ENCODE results near the gene LHFPL2.

LHFPL2 gene

DNA sequence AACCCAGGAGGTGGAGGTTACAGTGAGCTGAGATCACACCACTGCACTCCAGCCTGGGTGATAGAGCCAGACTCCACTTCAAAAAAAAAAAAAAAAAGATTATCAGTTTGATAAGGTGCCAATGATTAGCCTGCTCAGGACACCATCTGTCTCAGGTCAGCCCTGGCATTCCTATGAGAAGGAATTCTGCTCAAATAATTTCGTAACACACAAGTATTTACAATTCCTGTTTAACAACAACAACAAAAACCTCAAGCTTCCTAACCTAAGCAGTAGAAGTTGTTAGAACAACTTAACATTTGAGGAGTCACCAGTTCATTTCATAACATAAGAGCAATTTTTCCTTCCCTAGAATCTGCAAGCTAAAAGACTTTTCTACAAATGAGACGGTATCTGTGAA lies 85.0 kb downstream of the LHFPL2 start:
- no peak for DNase-seq

DNA sequence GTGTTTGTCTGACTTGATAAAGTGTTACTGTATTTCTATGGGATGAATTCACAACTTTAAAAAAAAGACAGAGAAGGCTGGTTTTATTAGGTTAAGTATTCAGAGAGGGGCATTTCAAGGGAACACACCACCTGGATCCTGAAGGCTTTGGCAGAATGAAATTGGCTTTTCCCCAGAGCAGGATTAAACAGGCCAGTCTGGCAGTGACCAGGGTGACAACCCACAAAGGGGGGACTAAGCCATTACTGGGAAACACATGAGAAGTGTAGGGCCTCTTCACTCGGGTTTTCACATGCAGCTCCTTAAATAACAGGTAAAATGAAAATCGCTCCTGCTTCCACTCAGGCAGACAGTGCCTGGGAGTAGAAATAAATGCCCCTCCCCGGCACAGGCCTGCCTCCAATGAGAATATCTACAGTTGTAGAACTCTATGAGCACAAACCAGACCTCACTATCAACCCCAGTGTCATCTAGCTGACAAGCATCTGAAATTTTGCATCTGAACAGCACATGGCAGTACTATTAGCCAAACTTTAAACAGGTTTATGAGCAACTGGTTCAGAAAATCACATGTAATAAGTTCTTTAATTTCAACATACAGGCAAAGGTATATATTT lies 85.8 kb downstream of the LHFPL2 start:
- no peak for DNase-seq

DNA sequence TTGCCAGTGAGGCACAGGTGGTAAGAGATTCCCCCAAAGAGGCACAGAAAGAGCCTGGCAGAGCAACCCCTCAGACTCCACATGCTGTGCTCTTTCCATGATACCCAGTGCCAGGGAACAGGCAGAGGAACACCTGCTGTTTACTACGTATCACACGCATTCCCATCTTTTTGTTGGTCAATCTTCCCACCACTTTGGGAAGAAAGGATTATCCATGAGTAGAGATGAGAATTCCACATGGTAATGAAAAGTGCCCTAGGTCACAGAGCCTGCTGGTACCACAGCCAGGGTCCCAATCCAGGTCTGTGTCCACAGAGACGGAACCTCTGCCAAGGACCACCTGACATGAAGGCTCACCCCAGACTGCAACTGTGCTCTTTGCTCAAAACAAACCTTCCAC lies 86.6 kb downstream of the LHFPL2 start:
- DNase-seq = no peak

DNA sequence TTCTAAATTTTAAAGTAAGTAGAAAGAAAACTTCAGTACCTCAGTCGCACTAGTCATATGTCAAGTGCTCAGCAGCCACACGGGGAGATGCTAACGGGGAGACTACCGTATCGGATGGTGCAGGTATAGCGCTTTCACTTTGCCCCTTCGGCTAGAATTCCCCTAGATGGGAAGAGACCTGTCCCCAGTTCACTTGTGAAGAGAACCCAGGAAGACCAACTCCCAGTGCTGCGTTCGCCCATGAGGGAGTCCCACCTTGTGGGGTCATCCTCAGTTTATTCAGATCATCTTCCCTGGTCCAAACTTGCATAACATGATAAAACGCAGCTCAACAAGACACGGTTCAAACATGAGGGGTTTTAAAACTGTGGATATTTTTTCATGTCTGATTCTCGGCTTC lies 87.3 kb downstream of the LHFPL2 start:
- DNase-seq = no peak

DNA sequence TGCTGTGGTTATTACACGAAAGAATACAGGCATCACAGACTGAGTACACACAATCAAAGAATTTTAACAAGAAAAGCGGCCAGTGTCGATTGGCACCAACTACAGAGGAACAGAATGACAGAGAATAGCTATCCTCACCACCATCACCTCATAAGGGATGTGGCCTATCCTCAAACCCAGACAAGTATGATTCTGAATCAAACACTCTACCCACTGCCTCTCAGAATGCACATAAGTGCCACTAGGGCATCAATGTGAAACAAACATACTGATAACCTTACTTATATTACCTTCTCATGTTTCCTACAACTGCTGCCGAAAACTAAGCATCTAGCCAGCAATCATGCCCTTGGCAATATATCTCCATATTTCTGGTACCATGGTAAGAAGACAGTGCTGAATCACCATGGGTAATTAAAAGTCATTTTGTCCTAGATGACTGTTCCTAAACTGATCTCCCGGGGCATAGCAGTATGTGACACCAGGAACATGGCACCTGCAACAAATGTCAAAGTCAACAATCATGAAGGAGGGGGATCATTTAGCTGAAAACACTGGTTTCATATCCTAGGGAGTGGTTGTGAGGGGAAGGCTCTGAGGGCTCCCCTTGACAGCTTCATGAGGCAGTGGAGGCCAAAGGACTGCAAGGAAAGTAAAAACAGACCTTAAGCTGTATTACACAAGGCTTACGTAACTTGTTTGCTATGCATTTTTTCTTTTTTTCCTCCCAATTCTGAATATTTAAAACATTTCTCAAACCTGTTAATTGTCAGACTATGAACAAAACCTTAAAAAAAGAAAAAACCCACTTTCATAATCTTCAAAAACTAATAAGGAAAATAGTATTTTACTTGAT lies 88.3 kb downstream of the LHFPL2 start:
- no peak for DNase-seq

DNA sequence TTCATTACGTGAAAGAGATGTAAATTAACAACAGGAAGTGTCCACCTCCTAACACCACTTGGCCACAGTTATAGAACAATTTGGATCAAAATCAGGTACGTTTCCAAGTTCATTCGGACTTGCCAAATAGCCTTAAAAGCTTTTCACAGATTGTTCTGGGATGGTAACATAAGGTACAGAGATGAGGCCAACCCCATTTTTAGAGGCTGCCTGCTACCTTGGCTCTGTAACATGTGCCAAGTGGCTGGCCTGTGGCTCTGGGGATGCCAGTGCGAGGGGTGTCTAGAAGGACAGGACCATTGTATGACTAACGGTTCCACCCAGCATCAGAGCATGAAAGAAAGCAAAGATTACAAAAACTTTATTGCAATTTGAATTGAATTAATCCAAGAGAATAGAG lies 91.0 kb downstream of the LHFPL2 start:
- DNase-seq = no peak

DNA sequence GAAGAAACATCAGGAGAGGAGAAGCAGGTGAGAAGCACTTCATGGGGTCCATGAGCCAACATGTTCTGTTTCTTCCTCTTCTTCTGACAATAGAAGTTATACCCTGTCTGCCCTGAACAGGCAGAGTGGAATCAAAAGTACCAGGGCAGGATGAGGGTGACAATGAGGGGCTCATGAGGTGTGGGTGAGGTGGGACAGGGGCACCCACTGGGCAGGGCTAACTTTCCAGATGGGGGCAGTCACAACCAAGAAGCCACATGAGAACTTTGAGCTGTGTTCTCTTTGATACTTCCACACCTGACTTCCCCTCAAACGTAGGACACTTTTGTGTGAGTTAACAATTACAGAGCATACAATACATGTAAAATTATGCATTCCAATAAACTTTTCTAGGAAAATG lies 92.7 kb downstream of the LHFPL2 start:
- no peak for DNase-seq

DNA sequence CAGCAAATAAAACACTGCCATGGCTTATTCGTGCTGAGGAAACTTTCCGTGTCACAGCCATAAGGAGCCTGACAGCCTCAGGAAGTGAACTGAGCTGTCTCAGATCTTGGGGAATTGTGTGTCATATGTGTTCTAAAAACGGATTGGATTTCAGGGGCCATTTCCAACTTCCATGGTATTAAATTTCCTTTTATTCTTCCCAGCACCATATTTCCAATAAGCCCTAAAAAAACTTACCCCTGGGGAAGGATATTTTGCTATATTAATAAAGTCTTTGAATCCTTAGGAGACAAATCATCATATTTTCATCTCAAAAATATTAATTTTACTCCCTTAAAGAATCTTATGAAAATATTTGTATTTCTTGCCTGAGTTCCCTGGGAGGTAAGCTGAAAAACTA lies 93.9 kb downstream of the LHFPL2 start:
- no peak for DNase-seq

DNA sequence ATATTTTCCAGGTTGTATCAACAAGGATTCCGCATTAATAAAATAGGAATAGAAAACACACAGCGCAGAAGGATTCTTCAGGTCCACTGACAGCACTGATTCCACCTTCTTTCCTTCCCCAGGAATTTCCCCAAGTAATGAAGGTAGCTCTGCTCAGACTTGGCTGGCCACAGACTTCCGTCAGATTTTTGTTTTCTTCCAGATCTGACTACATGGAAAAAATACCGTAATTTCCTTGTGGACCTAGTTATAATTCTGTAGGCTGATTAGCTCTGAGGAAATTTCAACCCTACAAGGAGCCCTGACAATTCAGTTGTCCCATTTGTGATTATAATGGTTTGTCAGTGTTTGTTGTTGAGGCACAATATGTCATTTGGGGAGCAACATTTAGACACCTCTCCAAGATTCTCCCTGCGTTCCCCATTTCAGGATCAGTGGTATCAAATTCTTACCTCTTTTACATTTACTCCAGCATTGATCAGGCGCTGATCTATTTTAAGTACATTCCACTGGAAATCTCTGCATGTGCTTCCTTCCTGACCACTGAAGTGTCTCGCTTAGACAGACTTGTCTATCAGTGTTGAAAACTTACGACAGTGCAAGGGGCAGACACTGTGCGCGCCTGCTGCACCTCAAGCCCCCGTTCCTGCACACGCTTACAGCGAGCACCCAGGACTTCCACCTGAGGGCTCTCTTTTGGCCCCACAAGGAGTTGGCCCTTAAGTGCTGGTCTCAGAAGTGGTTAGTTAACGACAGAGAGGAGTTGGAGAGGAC lies 94.8 kb downstream of the LHFPL2 start:
- no peak for DNase-seq

DNA sequence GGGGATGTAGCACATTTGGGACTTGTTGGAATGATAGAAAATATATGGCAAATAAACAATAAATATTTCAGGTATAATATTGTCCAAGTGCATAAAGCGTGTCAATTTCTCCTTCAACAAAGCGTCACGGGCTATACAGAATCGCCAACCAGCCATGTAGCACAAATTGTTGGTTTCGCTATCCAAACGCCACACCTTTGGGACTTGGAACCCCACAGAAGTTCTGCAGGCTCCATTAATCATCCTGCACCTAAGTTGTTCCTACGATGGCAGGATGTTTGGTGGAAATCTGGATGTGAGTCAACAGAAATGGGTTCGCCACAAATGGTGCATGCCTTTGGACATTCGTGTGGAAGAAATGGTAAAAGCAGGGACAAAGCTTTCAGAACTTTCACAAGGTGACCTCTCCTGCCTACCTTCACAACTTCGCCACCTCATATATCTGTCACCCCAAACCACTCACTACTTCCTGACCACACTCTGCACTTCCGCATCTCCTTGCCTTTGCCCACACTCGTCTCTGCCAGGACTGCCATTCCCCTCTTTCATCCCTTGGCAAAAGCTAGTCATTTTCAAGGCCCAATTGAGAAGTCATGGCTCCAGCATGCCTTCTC lies 95.7 kb downstream of the LHFPL2 start:
- DNase-seq = no peak

DNA sequence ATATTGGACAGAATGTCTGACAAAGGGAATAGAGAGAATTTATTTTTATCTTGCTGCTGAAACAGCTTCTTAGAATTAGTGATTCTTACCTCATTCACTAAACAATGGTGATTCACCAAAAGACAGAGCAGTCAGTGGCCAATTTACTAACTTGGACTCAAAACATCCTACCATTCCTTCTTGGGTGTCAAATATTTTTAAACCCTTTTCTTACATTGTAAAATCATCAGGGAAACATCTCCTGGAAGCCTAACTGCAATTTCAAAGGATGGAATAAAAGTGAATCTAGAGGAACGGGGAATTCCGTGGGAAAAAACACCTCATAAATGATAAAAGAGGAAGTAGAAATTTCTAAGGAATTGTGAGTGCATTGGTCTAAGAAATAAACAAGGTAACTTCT lies 97.7 kb downstream of the LHFPL2 start:
- DNase-seq = no peak

DNA sequence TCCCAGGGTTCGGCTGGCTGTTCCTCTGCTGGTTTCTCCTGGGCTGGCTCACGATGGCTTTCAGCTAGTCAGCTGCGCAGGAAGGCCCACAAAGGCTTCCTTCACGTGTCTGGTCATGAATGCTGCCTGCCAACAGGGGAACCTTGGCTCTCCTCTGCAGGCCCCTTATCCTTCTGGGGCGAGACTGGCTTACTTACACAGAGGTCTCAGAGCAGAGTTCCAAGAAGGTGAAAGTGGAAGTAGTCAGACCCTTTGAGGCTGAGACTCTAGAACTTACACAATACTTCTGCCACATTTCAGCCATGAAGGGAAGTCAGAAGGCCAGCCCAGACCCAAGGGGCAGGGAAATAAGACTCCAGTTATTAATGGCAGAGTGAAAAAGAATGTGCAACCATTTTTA lies 99.5 kb downstream of the LHFPL2 start:
- DNase-seq = no peak

DNA sequence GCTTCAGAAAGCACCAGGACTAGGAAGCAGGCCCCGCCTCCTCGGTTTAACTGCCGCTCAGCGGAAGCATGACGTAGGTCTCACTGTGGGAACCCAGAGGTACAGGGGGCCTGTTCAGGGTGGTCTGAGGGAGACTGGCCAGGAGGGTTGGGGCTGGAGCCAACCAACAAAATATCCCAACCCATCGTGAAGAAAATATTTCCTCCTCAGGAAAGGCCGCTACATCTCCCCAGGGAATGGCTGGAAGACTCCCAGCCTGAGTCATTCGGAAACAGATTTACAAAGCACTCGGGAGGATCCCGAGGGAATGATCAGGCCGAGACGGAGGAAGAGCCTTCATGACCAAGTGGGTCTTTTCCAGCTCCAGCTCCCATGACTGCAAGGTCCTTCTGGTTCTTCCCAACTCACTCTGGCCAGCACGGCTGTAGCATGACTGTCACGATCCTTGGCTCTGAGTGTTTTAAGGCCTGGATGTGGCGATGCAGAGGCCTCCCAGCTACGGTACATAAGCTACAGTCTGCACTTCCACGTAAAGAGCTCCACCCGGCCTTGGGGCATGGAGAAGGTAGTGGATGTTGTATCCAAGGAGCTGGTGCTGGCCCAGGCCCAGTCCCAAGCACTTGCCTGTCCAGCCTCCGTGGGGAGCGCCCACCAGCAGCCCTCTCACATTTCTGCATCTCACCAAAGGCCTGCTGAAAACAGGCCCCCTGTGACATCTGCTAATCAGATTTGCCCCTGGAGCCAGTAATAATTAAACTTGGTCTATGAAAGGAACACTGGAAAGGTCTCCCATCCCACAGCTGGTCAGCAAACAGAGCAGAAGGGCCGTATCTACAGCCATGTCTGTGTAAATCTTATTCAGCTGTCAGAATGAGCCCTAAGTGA lies 100.6 kb downstream of the LHFPL2 start:
- no peak for DNase-seq

DNA sequence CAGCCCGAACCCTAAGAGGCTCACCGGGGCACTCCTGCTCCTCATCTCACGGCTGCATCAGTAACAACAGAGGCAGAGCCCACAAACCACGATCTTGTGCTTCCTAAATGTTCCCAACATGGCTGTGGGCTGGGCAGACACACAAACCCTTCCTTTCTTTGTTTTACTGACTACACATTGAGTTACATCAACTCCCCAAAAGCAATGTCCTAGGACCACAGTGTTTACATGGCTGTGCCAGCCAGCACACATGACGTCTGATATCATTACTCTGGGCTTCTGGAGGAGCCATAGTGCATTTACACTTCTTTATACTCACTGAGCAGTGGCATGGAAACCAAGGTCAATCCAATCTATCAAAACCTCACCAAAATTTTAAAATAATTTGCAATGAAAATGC lies 101.4 kb downstream of the LHFPL2 start:
- no peak for DNase-seq

DNA sequence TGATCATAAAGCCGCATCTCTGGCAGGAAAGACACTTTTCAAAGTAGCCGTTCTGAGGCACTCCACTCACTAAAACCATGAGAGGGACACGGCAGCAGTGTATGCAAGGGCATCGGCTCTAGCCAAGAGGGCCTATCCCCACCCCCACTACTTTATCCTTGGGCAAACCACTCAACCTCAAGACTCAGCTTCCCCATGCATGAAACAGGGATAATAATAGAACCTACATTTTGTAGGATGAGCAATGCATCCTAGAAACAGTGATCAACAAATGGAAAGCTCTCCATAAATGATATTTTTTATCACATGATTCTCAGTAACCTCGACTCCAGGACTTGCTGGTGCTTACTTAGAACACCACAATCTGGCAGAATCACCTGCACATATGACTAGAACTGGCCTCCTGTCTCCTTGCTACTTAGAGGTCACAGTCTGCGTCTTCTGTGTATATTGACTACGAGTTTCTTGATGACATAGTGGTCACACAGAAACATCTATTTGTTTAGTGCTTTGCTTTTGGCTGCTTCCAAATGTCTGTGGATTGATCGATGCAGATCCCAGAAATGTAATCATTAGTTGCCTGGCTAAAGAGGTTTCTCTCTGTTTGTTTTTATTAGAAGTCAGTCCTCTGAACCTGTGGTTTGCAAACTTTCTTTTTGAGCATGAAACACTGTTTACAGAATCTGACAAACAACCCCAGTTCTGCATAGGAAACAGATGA lies 102.1 kb downstream of the LHFPL2 start:
- no peak for DNase-seq

DNA sequence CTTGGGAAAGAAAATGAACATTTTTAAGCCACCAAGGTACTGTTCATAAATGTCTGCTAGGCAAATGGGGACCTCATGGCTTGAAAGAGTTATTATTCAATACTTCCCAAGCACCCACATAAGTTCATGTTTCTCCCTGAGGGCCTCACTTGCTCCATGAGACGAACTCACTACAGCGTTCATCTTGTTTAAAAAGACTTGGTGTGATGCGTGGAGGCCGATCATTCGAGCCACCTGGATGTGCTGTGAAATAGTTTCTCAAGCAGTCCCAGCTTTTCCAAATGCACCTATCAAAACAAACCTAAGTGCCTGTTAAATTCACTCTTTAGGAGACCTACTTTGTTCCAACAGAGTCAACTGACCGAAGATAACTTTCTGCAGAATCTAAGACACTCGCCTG lies 103.2 kb downstream of the LHFPL2 start:
- no peak for DNase-seq

DNA sequence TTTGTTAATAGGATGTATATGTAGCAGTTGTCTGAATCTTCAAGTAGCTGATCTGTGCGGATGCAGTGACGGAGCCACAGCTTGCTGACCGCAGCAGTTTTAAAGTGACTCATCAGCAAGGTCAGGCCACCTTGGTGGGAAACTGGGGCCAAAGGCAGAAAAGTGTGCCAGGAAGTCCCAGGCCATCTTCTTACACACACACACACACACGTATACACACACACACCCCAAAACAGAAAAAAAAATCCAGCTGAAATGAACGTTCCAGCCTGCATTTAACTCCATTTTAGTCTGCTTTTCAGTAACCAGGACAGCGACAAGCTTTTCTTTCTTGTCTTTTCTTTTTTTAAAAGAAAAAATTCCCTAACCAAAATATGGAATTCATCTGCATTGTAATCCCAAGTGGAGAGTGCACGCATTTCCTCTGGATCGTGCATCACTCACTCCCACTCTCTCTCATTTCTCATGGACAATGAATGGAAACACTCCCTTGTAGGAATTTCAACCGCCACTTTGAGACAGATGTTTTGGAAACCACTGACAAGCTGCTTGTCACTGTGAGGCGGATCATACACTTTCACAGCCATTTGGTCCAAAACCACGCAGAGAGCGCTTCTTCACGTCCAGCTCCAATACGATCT lies 103.9 kb downstream of the LHFPL2 start:
- no peak for DNase-seq

DNA sequence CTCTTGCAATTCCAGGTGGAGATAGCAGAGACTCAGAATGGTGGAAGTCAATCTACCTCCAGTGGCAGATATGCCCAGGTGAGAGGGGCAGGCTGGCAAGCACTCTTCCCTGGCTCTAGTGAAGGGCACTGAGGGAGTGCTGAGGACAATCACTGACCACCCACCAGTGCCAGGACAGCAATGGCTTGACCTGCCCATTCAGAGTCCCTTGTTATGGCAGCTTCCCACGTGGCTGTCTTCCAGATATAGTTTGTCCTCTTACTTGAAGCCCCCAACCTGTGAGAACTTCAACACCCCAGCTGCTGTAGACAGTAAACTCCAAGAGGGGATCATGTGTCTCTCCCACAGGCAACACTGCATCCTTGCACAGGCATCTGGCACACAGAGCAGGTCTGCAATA lies 104.7 kb downstream of the LHFPL2 start:
- no peak for DNase-seq

DNA sequence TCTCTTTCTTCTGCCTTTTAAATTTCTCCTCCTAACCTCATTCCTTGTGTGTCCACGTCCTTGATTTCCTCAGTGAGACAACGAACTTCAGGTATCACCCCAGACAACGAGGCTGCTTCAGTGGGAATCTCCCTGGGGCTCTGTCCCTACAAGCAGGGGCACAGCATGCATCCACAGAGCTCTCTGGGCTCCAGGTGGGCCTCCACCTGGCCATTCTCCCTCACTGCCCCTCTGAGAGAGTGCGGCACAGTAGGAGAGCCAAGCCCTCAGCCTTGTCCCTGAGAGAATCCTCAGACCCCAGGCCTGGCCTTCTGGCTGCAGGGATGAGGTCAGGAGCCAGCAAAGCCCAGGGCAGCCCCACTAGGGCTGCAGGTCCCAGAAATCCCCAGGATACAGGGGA lies 105.3 kb downstream of the LHFPL2 start:
- no peak for DNase-seq

DNA sequence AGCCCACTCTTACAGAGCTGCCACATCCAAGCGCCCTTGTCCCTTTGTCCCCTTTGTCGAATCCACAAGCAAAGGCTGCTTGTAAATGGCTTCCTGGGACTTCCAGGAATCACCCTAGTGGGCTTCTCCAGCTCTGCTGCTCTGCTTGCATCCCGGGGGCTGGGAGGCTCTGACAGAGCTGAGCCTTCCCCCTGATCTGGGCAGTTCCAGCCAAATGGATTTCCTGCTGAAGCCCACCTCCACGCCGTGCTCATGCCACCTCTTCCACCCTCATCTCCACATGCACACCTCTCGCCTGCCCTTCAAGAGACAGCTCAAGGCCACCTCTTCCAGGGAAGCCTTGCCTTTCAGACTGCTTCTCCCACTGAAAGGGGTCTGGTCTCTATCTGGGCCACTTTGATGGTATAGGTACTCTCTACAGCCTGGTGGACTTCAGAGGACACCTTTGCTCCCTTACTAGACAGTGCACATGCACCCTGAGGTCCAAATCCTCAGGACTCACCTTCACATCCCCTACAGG lies 106.2 kb downstream of the LHFPL2 start:
- DNase-seq = no peak

DNA sequence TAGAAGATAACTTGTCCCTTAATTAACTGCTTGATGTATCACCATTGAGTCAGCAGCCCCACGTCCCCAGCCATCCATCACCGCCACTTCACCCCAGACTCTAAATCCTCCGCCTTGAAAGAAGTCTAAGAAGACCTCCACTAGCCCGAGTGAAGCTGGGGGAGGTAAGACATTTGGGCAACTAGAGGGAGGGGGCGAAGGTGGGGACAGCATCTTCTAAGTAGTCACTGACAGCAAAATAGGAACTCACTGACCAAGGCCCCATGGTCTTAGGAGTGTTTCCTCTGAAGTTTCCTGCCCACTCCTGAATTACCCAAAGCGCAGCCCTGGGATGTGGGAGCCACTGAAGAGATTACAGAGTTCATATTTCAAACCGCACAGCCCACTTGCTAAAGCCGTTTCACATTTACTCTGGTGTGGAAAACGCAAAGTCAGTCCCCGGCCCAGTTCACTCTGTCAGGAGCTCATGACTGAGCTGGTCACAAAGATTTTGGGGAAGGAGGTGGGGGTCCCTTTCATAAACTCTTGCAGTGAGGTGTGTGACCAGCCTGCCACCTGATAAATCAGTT lies 107.4 kb downstream of the LHFPL2 start:
- no peak for DNase-seq
